Measurements from ENCODE around the gene GREB1L. TPM values are rescaled to one million over a fixed set of nuclear protein-coding genes. Genes with fewer than 3 reads are reported as not detected.
A peak's percentile ranks its signal among the peaks of the same experiment; 100 is the strongest.

GREB1L gene
- total RNA-seq, 1 experiment from 2014 or later: 0.26 TPM

GRCh38 chr18:21443776-21444464, 201.9 kb downstream of the GREB1L start:
- H3K9me3 Mint-ChIP-seq: no peaks in the 10 kb centered on the region
- no peak overlapping the region for H3K4me3 Mint-ChIP-seq
- peaks cover 7% of the 10 kb centered on the region; the same call in 1 of the 2 replicates for H3K4me1 Mint-ChIP-seq
- H3K36me3 Mint-ChIP-seq: no peaks in the 10 kb centered on the region
- peaks cover 11% of the 10 kb centered on the region for H3K27me3 Mint-ChIP-seq (ENCODE audit: low read depth)
- CTCF ChIA-PET: interaction anchor here (1.0 to 1.8 kb wide), 8 partner anchors 30 to 257 kb away, joined by 3 to 18 read pairs (median 5); no protein-coding TSS in a partner anchor
- no peak for DNase-seq (ENCODE audit: low spot score)
- TF ChIP-seq IRF2 (CRISPR knock-in tag; IDR thresholded peaks at IDR 0.05; ENCODE audit: borderline replicate concordance, low read depth) (no peak), ATF6 (CRISPR knock-in tag; IDR thresholded peaks at IDR 0.05) (no peak), FOXP4 (CRISPR knock-in tag; IDR thresholded peaks at IDR 0.05) (no peak), ZNF512 (CRISPR knock-in tag; IDR thresholded peaks at IDR 0.05; ENCODE audit: borderline replicate concordance) (no peak), MXD4 (CRISPR knock-in tag; IDR thresholded peaks at IDR 0.05; ENCODE audit: borderline replicate concordance) (no peak), JUN (CRISPR knock-in tag; IDR thresholded peaks at IDR 0.05) (no peak), TCF7 (CRISPR knock-in tag; IDR thresholded peaks at IDR 0.05; ENCODE audit: low read depth) (no peak), USF1 (CRISPR knock-in tag; IDR thresholded peaks at IDR 0.05) (no peak), GABPB1 (CRISPR knock-in tag; IDR thresholded peaks at IDR 0.05) (no peak), NFYB (CRISPR knock-in tag; conservative IDR thresholded peaks at IDR 0.05; ENCODE audit: low read depth) (no peak)
- POLR2A ChIA-PET: no interaction called here
- no peak for ATAC-seq
- no peak overlapping the region for H3K27ac Mint-ChIP-seq

GRCh38 chr18:21444465-21445212, 202.6 kb downstream of the GREB1L start:
- H3K4me1 Mint-ChIP-seq: peaks cover 7% of the 10 kb centered on the region; the same call in 1 of the 2 replicates
- H3K9me3 Mint-ChIP-seq: no peaks in the 10 kb centered on the region
- H3K4me3 Mint-ChIP-seq: no peak overlapping the region
- H3K27me3 Mint-ChIP-seq (ENCODE audit: low read depth): peaks cover 11% of the 10 kb centered on the region
- H3K36me3 Mint-ChIP-seq: no peaks in the 10 kb centered on the region
- ATAC-seq (peak; percentile 84), DNase-seq (ENCODE audit: low spot score) (peak; percentile 47)
- CTCF ChIA-PET: interaction anchor here (0.6 to 1.8 kb wide), 18 partner anchors 10 to 258 kb away, joined by 3 to 18 read pairs (median 4); partner anchors contain the start of genes ESCO1 and GREB1L
- H3K27ac Mint-ChIP-seq: no peak overlapping the region
- POLR2A ChIA-PET: interaction anchor here (0.5 kb wide), 1 partner anchor 210 kb away, joined by 3 read pairs; no protein-coding TSS in a partner anchor
- no peak for TF ChIP-seq ZNF121 (CRISPR knock-in tag; IDR thresholded peaks at IDR 0.05)
- TF ChIP-seq ZNF423 (CRISPR knock-in tag; IDR thresholded peaks at IDR 0.05): no peak
- peak; percentile 45; the same call in 1 of the 2 replicates for TF ChIP-seq CTCF (IDR thresholded peaks at IDR 0.05)

All from WTC11 (cell line).